Peyer's patch (tissue), 4 donors: ENCODE results near the gene SERPINB4. TPM values are rescaled to one million over a fixed set of nuclear protein-coding genes. Genes with fewer than 3 reads are reported as not detected.
"Not testable (repeated sequence)": the region's sequence is repeated elsewhere in the genome, so short reads cannot be mapped to it uniquely, and the experiment has no call there.

Source experiments
- DNase-seq, 3 donors: peaks; one replicate each; pipeline ENCODE4 v3.0.0-alpha.2; 2017 to 2019
- H3K27ac ChIP-seq, 4 donors: fragments of 200-600 bp; sonication (generic); one replicate each; pipeline ENCODE4 v1.5.1; 2016 to 2019
- H3K27me3 ChIP-seq, 2 donors: fragments of 200-600 bp; sonication (generic); one replicate each; pipeline ENCODE4 v1.5.1; 2019
- H3K36me3 ChIP-seq, 3 donors: fragments of 200-600 bp; sonication (generic); one replicate each; pipeline ENCODE4 v1.5.1; 2016 to 2019
- H3K4me1 ChIP-seq, 4 donors: fragments of 200-600 bp; sonication (generic); one replicate each; pipeline ENCODE4 v1.5.1; 2016 to 2019
- H3K4me3 ChIP-seq, 4 donors: fragments of 200-600 bp; sonication (generic); 1 replicate in 3 of 4; 2 replicates in 1 of 4; pipeline ENCODE4 v1.5.1; 2016 to 2019; ENCODE audit warnings: mild to moderate bottlenecking in 1 of 4
- H3K9me3 ChIP-seq, 4 donors: fragments of 200-600 bp; sonication (generic); one replicate each; pipeline ENCODE4 v1.5.1; 2016 to 2019; ENCODE audit warnings: mild to moderate bottlenecking in 1 of 4
- CTCF ChIP-seq, 6 experiments: fragments of 450-650 bp in 4 of 6; fragments of 200-600 bp in 2 of 6; sonication (generic) in 1 of 6; IDR thresholded peaks; one replicate each; pipeline ENCODE4 v1.5.1; 2017 to 2019; ENCODE audit warnings: antibody characterized with exemption in 6 of 6, mild to moderate bottlenecking in 3 of 6, moderate library complexity in 1 of 6
- POLR2A ChIP-seq, 2 donors: fragments of 450-650 bp; IDR thresholded peaks; one replicate each; pipeline ENCODE4 v1.5.1; 2017; ENCODE audit warnings: antibody characterized with exemption in 2 of 2, mild to moderate bottlenecking in 2 of 2, moderate library complexity in 2 of 2
- total RNA-seq, 4 donors: library from RNA; depleted of rRNA; stranded (reverse); fragments of >200 nt; gene quantifications; one replicate each; pipeline ENCODE4 v1.1.0, GENCODE V29; 2016

SERPINB4 gene
- total RNA-seq, result not detected

GRCh38 chr18:63644142-63644541, at the start of gene SERPINB4:
Gene SERPINB4, minus strand, starts transcription at chr18:63644256. Its CDS starts 679 bp downstream, at chr18:63643577.
- not testable (repeated sequence) for H3K4me3 ChIP-seq, H3K36me3 ChIP-seq, H3K27me3 ChIP-seq, DNase-seq, H3K9me3 ChIP-seq, H3K27ac ChIP-seq, H3K4me1 ChIP-seq

GRCh38 chr18:63689064-63689463, 45.0 kb upstream of the SERPINB4 start:
- H3K36me3 ChIP-seq, result no peaks in the 10 kb centered on the region
- DNase-seq, result no peak

DNA sequence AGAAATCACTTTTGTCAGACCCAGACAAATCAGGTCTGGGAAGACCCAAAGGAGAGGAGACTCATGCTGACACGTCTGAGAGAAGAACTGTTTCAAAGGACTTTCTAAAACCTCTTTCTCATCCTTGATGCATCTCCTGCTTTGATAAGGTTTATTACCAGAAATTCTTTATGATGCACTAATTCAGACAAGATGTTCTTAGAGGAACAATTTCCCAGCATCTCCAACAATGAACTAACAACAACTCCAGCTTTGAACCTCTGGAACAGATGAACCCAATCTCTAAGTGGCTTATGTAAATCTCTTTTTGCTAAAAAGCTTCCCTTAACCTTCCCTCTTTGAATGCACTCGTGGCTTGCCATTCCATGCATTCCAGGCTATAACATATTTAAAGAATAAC, 42.8 kb upstream of the SERPINB4 start:
- H3K9me3 ChIP-seq, result no peaks in the 10 kb centered on the region
- no peak overlapping the region for H3K27ac ChIP-seq
- TF ChIP-seq CTCF (IDR thresholded peaks at IDR 0.05) (no peak), POLR2A (IDR thresholded peaks at IDR 0.05) (no peak)
- no peaks in the 10 kb centered on the region for H3K27me3 ChIP-seq
- no peaks in the 10 kb centered on the region for H3K36me3 ChIP-seq
- H3K4me3 ChIP-seq, result no peak overlapping the region
- DNase-seq, result no peak
- no peaks in the 10 kb centered on the region for H3K4me1 ChIP-seq

More at GRCh38 chr18:63689064-63689463, 45.0 kb upstream of the SERPINB4 start:
- TF ChIP-seq CTCF (IDR thresholded peaks at IDR 0.05) (no peak), POLR2A (IDR thresholded peaks at IDR 0.05) (no peak)
- H3K4me3 ChIP-seq, result no peak overlapping the region
- H3K9me3 ChIP-seq, result no peaks in the 10 kb centered on the region
- no peak overlapping the region for H3K27ac ChIP-seq
- H3K27me3 ChIP-seq, result no peaks in the 10 kb centered on the region
- no peaks in the 10 kb centered on the region for H3K4me1 ChIP-seq

DNA sequence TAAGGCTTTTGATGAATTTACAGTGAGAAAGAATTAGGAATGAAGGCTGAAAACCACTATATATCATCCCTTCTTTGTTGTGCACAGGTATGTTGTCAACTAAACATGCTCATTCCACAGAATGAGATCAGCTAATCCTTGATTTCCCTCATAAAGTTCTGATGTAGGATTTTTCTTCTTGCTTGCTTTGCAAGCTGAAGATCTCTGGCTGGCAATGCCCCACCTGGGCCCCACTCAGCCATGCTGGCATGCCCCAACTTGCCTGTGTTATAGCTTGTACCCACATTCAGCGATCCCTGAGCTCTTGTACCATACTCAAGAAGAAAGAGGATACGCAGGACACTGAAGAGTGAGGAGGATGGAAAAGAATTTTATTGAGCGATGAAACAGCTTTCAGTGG, 40.7 kb upstream of the SERPINB4 start:
- H3K4me1 ChIP-seq, result no peaks in the 10 kb centered on the region
- H3K9me3 ChIP-seq, result no peaks in the 10 kb centered on the region
- no peaks in the 10 kb centered on the region for H3K36me3 ChIP-seq
- H3K27me3 ChIP-seq, result no peaks in the 10 kb centered on the region
- H3K27ac ChIP-seq, result no peak overlapping the region
- TF ChIP-seq CTCF (IDR thresholded peaks at IDR 0.05), result no peak
- TF ChIP-seq POLR2A (IDR thresholded peaks at IDR 0.05), result no peak
- H3K4me3 ChIP-seq, result no peak overlapping the region
- DNase-seq, result no peak

DNA sequence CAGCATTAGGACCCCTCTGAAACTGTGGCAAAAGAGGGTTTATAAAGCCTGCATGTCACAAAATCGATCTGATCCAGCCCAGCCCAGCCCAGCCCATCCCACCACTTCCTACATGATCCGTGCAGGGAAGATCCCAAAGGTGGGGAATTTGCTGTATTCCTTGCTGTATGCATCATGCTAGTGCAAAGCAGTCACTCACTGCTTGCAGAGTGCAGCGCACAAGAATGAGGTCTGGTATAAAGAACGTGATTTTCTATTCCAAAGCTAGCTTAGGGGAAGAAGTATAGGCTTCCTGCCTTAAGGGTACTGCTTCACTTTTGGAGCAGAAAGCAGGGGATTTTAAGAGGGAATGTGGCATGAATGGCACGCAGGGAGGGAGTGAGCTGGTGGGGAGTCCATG, 39.8 kb upstream of the SERPINB4 start:
- Histone ChIP-seq H3K36me3 (no peaks in the 10 kb centered on the region), H3K4me3 (no peak overlapping the region), H3K4me1 (no peaks in the 10 kb centered on the region), H3K27ac (no peak overlapping the region), H3K9me3 (no peaks in the 10 kb centered on the region), H3K27me3 (no peaks in the 10 kb centered on the region)
- no peak for TF ChIP-seq CTCF (IDR thresholded peaks at IDR 0.05)
- no peak for TF ChIP-seq POLR2A (IDR thresholded peaks at IDR 0.05)
- DNase-seq, result no peak

DNA sequence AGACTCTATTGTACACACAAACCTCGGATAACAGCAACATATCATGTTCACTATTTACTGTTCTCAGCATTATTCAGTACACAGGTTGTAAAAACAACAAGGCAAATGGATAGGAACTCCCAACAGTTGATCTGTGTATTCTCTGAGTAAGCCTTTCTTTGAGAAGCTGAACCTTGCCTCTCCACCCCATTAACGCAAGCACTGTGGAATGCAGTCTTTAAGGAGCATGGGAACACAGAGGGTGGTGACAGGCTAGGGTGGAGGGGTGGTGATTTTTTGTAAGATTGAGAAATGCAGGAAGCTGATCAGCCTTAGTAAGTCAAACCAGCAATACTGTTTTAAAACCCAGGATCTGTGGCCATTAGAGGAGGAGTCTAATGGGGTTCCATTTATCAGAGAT, 39.1 kb upstream of the SERPINB4 start:
- Histone ChIP-seq H3K27ac (no peak overlapping the region), H3K9me3 (no peaks in the 10 kb centered on the region), H3K27me3 (no peaks in the 10 kb centered on the region), H3K36me3 (no peaks in the 10 kb centered on the region), H3K4me3 (no peak overlapping the region), H3K4me1 (no peaks in the 10 kb centered on the region)
- no peak for DNase-seq
- TF ChIP-seq POLR2A (IDR thresholded peaks at IDR 0.05), result no peak
